ENCODE results near the gene IGFBP1. TPM values are rescaled to one million over a fixed set of nuclear protein-coding genes. Genes with fewer than 3 reads are reported as not detected.

Gene IGFBP1
- total and polyA plus RNA-seq, 8 donors = 0.55 TPM; not detected in 7

GRCh38 chr7:45902820-45903219, 14.5 kb downstream of the IGFBP1 start:
- no peak overlapping the region for H3K4me3 ChIP-seq
- no peak overlapping the region for H3K27ac ChIP-seq
- no peak for TF ChIP-seq POLR2A (IDR thresholded peaks at IDR 0.05)
- no peak for TF ChIP-seq CTCF (IDR thresholded peaks at IDR 0.05)
- TF ChIP-seq POLR2AphosphoS5 (IDR thresholded peaks at IDR 0.05) = no peak
- no peak for TF ChIP-seq EP300 (IDR thresholded peaks at IDR 0.05)
- H3K4me1 ChIP-seq = no peaks in the 10 kb centered on the region
- WGBS, 5 donors = 67 to 90% (median 83%) methylated on average over 1 of the region's 1 CpG
- peaks cover 0 to 7% (median 2%) of the 10 kb centered on the region in 4 donors for H3K9me3 ChIP-seq
- intact Hi-C loops (cut with DNase I; ENCODE audit: low total_unique reads) = no loop called here
- H3K36me3 ChIP-seq = no peaks in the 10 kb centered on the region
- peaks cover 0 to 6% (median 0%) of the 10 kb centered on the region in 3 donors for H3K27me3 ChIP-seq
- no peak for DNase-seq

GRCh38 chr7:45909561-45909960, 21.3 kb downstream of the IGFBP1 start:
- H3K36me3 ChIP-seq = peaks cover 0 to 15% (median 9%) of the 10 kb centered on the region in 4 donors
- H3K27ac ChIP-seq = no peak overlapping the region
- no peaks in the 10 kb centered on the region for H3K4me1 ChIP-seq
- no peak overlapping the region for H3K4me3 ChIP-seq
- no peak for TF ChIP-seq CTCF (IDR thresholded peaks at IDR 0.05)
- TF ChIP-seq POLR2A (IDR thresholded peaks at IDR 0.05) = no peak
- TF ChIP-seq POLR2AphosphoS5 (IDR thresholded peaks at IDR 0.05) = no peak
- no peak for TF ChIP-seq EP300 (IDR thresholded peaks at IDR 0.05)
- H3K9me3 ChIP-seq = no peaks in the 10 kb centered on the region
- intact Hi-C loops (cut with DNase I; ENCODE audit: low total_unique reads) = no loop called here
- no peak for DNase-seq
- peaks cover 0 to 3% (median 0%) of the 10 kb centered on the region in 3 donors for H3K27me3 ChIP-seq

- H3K27me3 ChIP-seq = peaks cover 0 to 5% (median 0%) of the 10 kb centered on the region in 3 donors
- no peaks in the 10 kb centered on the region for H3K9me3 ChIP-seq
- no peak overlapping the region for H3K4me3 ChIP-seq
- TF ChIP-seq CTCF (IDR thresholded peaks at IDR 0.05) = no peak
- no peak for TF ChIP-seq POLR2A (IDR thresholded peaks at IDR 0.05)
- no peak for TF ChIP-seq EP300 (IDR thresholded peaks at IDR 0.05)
- no peak for TF ChIP-seq POLR2AphosphoS5 (IDR thresholded peaks at IDR 0.05)
- no peak for DNase-seq
- 64 to 84% (median 76%) methylated on average over 3 of the region's 3 CpGs for WGBS, 5 donors
- H3K36me3 ChIP-seq = peaks cover 0 to 20% (median 14%) of the 10 kb centered on the region in 4 donors
- no peak overlapping the region for H3K27ac ChIP-seq
- H3K4me1 ChIP-seq = no peaks in the 10 kb centered on the region
- intact Hi-C loops (cut with DNase I; ENCODE audit: low total_unique reads) = no loop called here
These were observed 22.6 kb downstream of the IGFBP1 start for GRCh38 chr7:45910855-45911254.

- 85 to 93% (median 89%) methylated on average over 9 of the region's 9 CpGs for WGBS, 5 donors
- intact Hi-C loops (cut with DNase I; ENCODE audit: low total_unique reads) = no loop called here
- TF ChIP-seq POLR2AphosphoS5 (IDR thresholded peaks at IDR 0.05) (no peak), EP300 (IDR thresholded peaks at IDR 0.05) (no peak), CTCF (IDR thresholded peaks at IDR 0.05) (no peak), POLR2A (IDR thresholded peaks at IDR 0.05) (no peak)
- peaks cover 0 to 21% (median 15%) of the 10 kb centered on the region in 4 donors for H3K36me3 ChIP-seq
- no peak overlapping the region for H3K4me3 ChIP-seq
- H3K27ac ChIP-seq = no peak overlapping the region
- H3K27me3 ChIP-seq = peaks cover 0 to 5% (median 0%) of the 10 kb centered on the region in 3 donors
- H3K4me1 ChIP-seq = no peaks in the 10 kb centered on the region
- no peak for DNase-seq
- H3K9me3 ChIP-seq = no peaks in the 10 kb centered on the region
These were observed 23.0 kb downstream of the IGFBP1 start for GRCh38 chr7:45911311-45911710.

All from stomach (tissue), 9 donors.